Measurements from ENCODE around the gene SSU72.
"Not testable (repeated sequence)": the region's sequence is repeated elsewhere in the genome, so short reads cannot be mapped to it uniquely, and the experiment has no call there.

Gene SSU72

GRCh38 chr1:1609822-1610485 is 35.3 kb upstream of the SSU72 start:
- no peak for DNase-seq

- no peak for DNase-seq
Measured at GRCh38 chr1:1606232-1606631, 31.6 kb upstream of the SSU72 start.

- DNase-seq: no peak
Measured at GRCh38 chr1:1605724-1606123, 31.1 kb upstream of the SSU72 start.

- no peak for DNase-seq
Measured at GRCh38 chr1:1605034-1605591, 30.4 kb upstream of the SSU72 start.

GRCh38 chr1:1604374-1605033 is 29.8 kb upstream of the SSU72 start:
- no peak for DNase-seq

GRCh38 chr1:1603671-1604373 is 29.2 kb upstream of the SSU72 start:
- no peak for DNase-seq

- DNase-seq: no peak
Measured at GRCh38 chr1:1602968-1603506, 28.4 kb upstream of the SSU72 start.

- DNase-seq: no peak
Measured at GRCh38 chr1:1602304-1602967, 27.8 kb upstream of the SSU72 start.

GRCh38 chr1:1601564-1602303 is 27.1 kb upstream of the SSU72 start:
- no peak for DNase-seq

- DNase-seq: no peak
Measured at GRCh38 chr1:1600861-1601563, 26.3 kb upstream of the SSU72 start.

- no peak for DNase-seq
Measured at GRCh38 chr1:1599935-1600860, 25.5 kb upstream of the SSU72 start, which contains the start of gene FNDC10. TSS of gene FNDC10 (minus strand) at chr1:1600135. CDS start at chr1:1600015, 120 bp downstream.

GRCh38 chr1:1599030-1599934 is 24.6 kb upstream of the SSU72 start:
- DNase-seq: peak in 1 of 2 donors; percentile 35

- no peak for DNase-seq
Measured at GRCh38 chr1:1598720-1599029, 24.0 kb upstream of the SSU72 start.

- no peak for DNase-seq
Measured at GRCh38 chr1:1598051-1598719, 23.5 kb upstream of the SSU72 start.

- DNase-seq: no peak
Measured at GRCh38 chr1:1597275-1597930, 22.7 kb upstream of the SSU72 start.

- DNase-seq: no peak
Measured at GRCh38 chr1:1596493-1597274, 22.0 kb upstream of the SSU72 start.

GRCh38 chr1:1595341-1595740 is 20.7 kb upstream of the SSU72 start:
- not testable (repeated sequence) for DNase-seq
